IMR-90 (cell line): ENCODE data around the gene CAMTA1. TPM values are rescaled to one million over a fixed set of nuclear protein-coding genes. Genes with fewer than 3 reads are reported as not detected.
A peak's percentile ranks its signal among the peaks of the same experiment; 100 is the strongest.

Experiments used
- ATAC-seq: fragments of 200-7000 bp; cut with Tn5 transposase; 2 replicates; pipeline ENCODE4 v1.9.1; 2020; ENCODE audit warnings: low read depth, mild to moderate bottlenecking, moderate library complexity
- BruUV-seq: library from RNA; stranded (reverse); fragments of 400-500 nt; replicated peaks from 2 replicates; lab custom pipeline; 2021; lab: Mats Ljungman, UMichigan
- CTCF ChIA-PET: fragments of 300-600 bp; formaldehyde crosslinking; extraction: SDS; loops from one replicate; lab custom pipeline; 2021; ENCODE audit warnings: antibody characterized with exemption; lab: Yijun Ruan, JAX
- POLR2A ChIA-PET: fragments of 300-600 bp; sonication (Branson Sonifier 250); formaldehyde crosslinking; loops from one replicate; lab custom pipeline; 2022; ENCODE audit warnings: antibody characterized with exemption; ENCODE audit not compliant: unreplicated experiment; lab: Charles Lee
- DNase-seq: peaks from one replicate; pipeline ENCODE4 v3.0.0; 2013
- H2AFZ ChIP-seq: replicated peaks from 2 replicates; pipeline ENCODE3; 2013; ENCODE audit warnings: low read length, mild to moderate bottlenecking; ENCODE audit not compliant: poor library complexity
- H2AK5ac ChIP-seq: 2 replicates; pipeline ENCODE4 v1.6.1; 2013; ENCODE audit warnings: low read depth, low read length, inconsistent platforms
- H2AK9ac ChIP-seq: replicated peaks from 2 replicates; pipeline ENCODE3; 2013; ENCODE audit warnings: mild to moderate bottlenecking, low read depth, low read length, moderate library complexity; ENCODE audit not compliant: poor library complexity
- H2BK120ac ChIP-seq: 2 replicates; pipeline ENCODE4 v1.6.1; 2013; ENCODE audit warnings: low read depth, low read length, inconsistent platforms
- H2BK15ac ChIP-seq: 3 replicates; pipeline ENCODE4 v1.6.1; 2013; ENCODE audit warnings: low read depth, low read length, inconsistent platforms
- H2BK20ac ChIP-seq: 2 replicates; pipeline ENCODE4 v1.6.1; 2013; ENCODE audit warnings: low read depth, mild to moderate bottlenecking, inconsistent platforms, low read length, moderate library complexity
- H2BK5ac ChIP-seq: 2 replicates; pipeline ENCODE4 v1.6.1; 2013; ENCODE audit warnings: mild to moderate bottlenecking, low read depth, low read length, inconsistent platforms; ENCODE audit not compliant: poor library complexity, severe bottlenecking
- H3K14ac ChIP-seq: replicated peaks from 2 replicates; pipeline ENCODE4 v1.6.1; 2013; ENCODE audit warnings: low read depth, low read length, inconsistent platforms
- H3K18ac ChIP-seq: 2 replicates; pipeline ENCODE4 v1.6.1; 2013; ENCODE audit warnings: low read depth, low read length, control low read depth
- H3K23ac ChIP-seq: 2 replicates; pipeline ENCODE4 v1.6.1; 2013; ENCODE audit warnings: low read depth, low read length, inconsistent platforms
- H3K27ac ChIP-seq: 2 replicates; pipeline ENCODE4 v1.5.1; 2013; ENCODE audit warnings: mild to moderate bottlenecking, control low read depth, low read length; ENCODE audit not compliant: insufficient read depth
- H3K27me3 ChIP-seq: 2 replicates; pipeline ENCODE4 v1.6.1; 2013; ENCODE audit warnings: low read length; ENCODE audit not compliant: control insufficient read depth, insufficient read depth
- H3K36me3 ChIP-seq: 2 replicates; pipeline ENCODE4 v1.6.1; 2013; ENCODE audit warnings: low read length, mixed read lengths; ENCODE audit not compliant: control insufficient read depth, insufficient read depth
- H3K4ac ChIP-seq: 2 replicates; pipeline ENCODE4 v1.6.1; 2013; ENCODE audit warnings: low read depth, low read length, inconsistent platforms
- H3K4me1 ChIP-seq: 2 replicates; pipeline ENCODE4 v1.6.1; 2013; ENCODE audit warnings: low read length, mixed read lengths; ENCODE audit not compliant: control insufficient read depth, insufficient read depth
- H3K4me2 ChIP-seq: 2 replicates; pipeline ENCODE4 v1.6.1; 2013; ENCODE audit warnings: low read depth, mild to moderate bottlenecking, control low read depth, low read length, moderate library complexity
- H3K4me3 ChIP-seq: 2 replicates; pipeline ENCODE4 v1.5.1; 2013; ENCODE audit warnings: low read depth, mild to moderate bottlenecking, control low read depth, low read length, moderate library complexity; ENCODE audit not compliant: insufficient read depth
- H3K56ac ChIP-seq: 2 replicates; pipeline ENCODE4 v1.6.1; 2013; ENCODE audit warnings: low read length, inconsistent platforms; ENCODE audit not compliant: insufficient read depth; ENCODE audit errors: extremely low read depth
- H3K79me1 ChIP-seq, 2 experiments: 2 replicates each; pipeline ENCODE4 v1.6.1; 2013; ENCODE audit warnings: low read length in 2 of 2, inconsistent platforms in 1 of 2, low read depth in 1 of 2
- H3K9ac ChIP-seq: 2 replicates; pipeline ENCODE4 v1.6.1; 2013; ENCODE audit warnings: low read depth, low read length, control low read depth
- H3K9me1 ChIP-seq: 2 replicates; pipeline ENCODE4 v1.6.1; 2013; ENCODE audit warnings: low read length, inconsistent platforms; ENCODE audit not compliant: insufficient read depth
- H3K9me3 ChIP-seq: 2 replicates; pipeline ENCODE4 v1.6.1; 2013; ENCODE audit warnings: low read length; ENCODE audit not compliant: control insufficient read depth, insufficient read depth
- H4K20me1 ChIP-seq: 2 replicates; pipeline ENCODE4 v1.6.1; 2013; ENCODE audit warnings: low read length, inconsistent platforms; ENCODE audit not compliant: insufficient read depth
- H4K5ac ChIP-seq: 2 replicates; pipeline ENCODE4 v1.6.1; 2013; ENCODE audit warnings: mild to moderate bottlenecking, low read depth, low read length, control low read depth
- H4K8ac ChIP-seq, 2 experiments: 2 replicates each; pipeline ENCODE4 v1.6.1; 2013; ENCODE audit warnings: low read depth in 2 of 2, low read length in 2 of 2, control low read depth in 1 of 2, inconsistent platforms in 1 of 2
- H4K91ac ChIP-seq: 2 replicates; pipeline ENCODE4 v1.6.1; 2013; ENCODE audit warnings: low read depth, low read length, inconsistent platforms; ENCODE audit not compliant: insufficient read depth
- BHLHE40 ChIP-seq: fragments of 150-350 bp; IDR thresholded peaks from 2 replicates; pipeline ENCODE4 v1.6.1; 2016; ENCODE audit warnings: mild to moderate bottlenecking, low read depth, low read length
- CEBPB ChIP-seq: IDR thresholded peaks from 2 replicates; pipeline ENCODE4 v1.6.1; 2012; ENCODE audit warnings: low read depth, low read length, improper control_type of control experiment
- ELK1 ChIP-seq: fragments of 150-350 bp; IDR thresholded peaks from 2 replicates; pipeline ENCODE4 v1.6.1; 2016; ENCODE audit warnings: low read depth, mild to moderate bottlenecking, low read length, moderate library complexity, borderline replicate concordance
- FOS ChIP-seq: fragments of 150-350 bp; IDR thresholded peaks from 2 replicates; pipeline ENCODE4 v1.6.1; 2016; ENCODE audit warnings: low read depth, low read length
- MAFK ChIP-seq: IDR thresholded peaks from 2 replicates; pipeline ENCODE4 v1.6.1; 2012; ENCODE audit warnings: low read depth, low read length, improper control_type of control experiment
- MAZ ChIP-seq: IDR thresholded peaks from 2 replicates; pipeline ENCODE4 v1.6.1; 2012; ENCODE audit warnings: low read depth, mild to moderate bottlenecking, low read length, improper control_type of control experiment, moderate library complexity, borderline replicate concordance
- MXI1 ChIP-seq: IDR thresholded peaks from 2 replicates; pipeline ENCODE4 v1.6.1; 2012; ENCODE audit warnings: low read depth, mild to moderate bottlenecking, low read length, moderate library complexity, borderline replicate concordance
- NFE2L2 ChIP-seq: fragments of 150-350 bp; IDR thresholded peaks from 2 replicates; pipeline ENCODE4 v1.6.1; 2016; ENCODE audit warnings: low read depth, mild to moderate bottlenecking, low read length
- POLR2A ChIP-seq: IDR thresholded peaks from 2 replicates; pipeline ENCODE4 v1.6.1; 2012; ENCODE audit warnings: mild to moderate bottlenecking, low read depth, low read length
- RAD21 ChIP-seq: IDR thresholded peaks from 2 replicates; pipeline ENCODE4 v1.6.1; 2012; ENCODE audit warnings: low read length, improper control_type of control experiment
- RCOR1 ChIP-seq: IDR thresholded peaks from 2 replicates; pipeline ENCODE4 v1.6.1; 2012; ENCODE audit warnings: mild to moderate bottlenecking, low read length, improper control_type of control experiment; ENCODE audit not compliant: insufficient replicate concordance
- RFX5 ChIP-seq: IDR thresholded peaks from 2 replicates; pipeline ENCODE4 v1.8.0; 2012; ENCODE audit warnings: low read depth, mild to moderate bottlenecking, low read length, moderate library complexity
- SMC3 ChIP-seq: fragments of 150-350 bp; IDR thresholded peaks from 2 replicates; pipeline ENCODE4 v1.6.1; 2016; ENCODE audit warnings: low read depth, mild to moderate bottlenecking, antibody characterized with exemption, low read length, moderate library complexity
- WGBS, 2 experiments: methylation state at CpG; one replicate each; pipeline versions ENCODE4 v1.1.5 to v1.1.7; 2013; ENCODE audit warnings: missing lambda C conversion rate in 2 of 2; ENCODE audit not compliant: insufficient read length in 1 of 2; ENCODE audit errors: extremely low coverage in 2 of 2; 5-methylcytosine and 5-hydroxymethylcytosine counted together
- dilution Hi-C: fragments of 300-500 bp; cut with HindIII; formaldehyde crosslinking; loops from one replicate; pipeline ENCODE4 v1.14.3; 2018; ENCODE audit warnings: low sequenced_read_pairs; ENCODE audit not compliant: unreplicated experiment
- in situ Hi-C: fragments of 300-500 bp; cut with MboI; formaldehyde crosslinking; loops from 3 replicates; pipeline ENCODE4 v1.14.3; 2019; ENCODE audit warnings: low sequenced_read_pairs, inconsistent platforms, mixed read lengths
- intact Hi-C: fragments of 100-400 bp; cut with micrococcal nuclease; formaldehyde crosslinking; loops from 2 replicates; pipeline ENCODE4 v1.10.0; 2022
- polyA plus RNA-seq, 3 experiments: library from polyadenylated mRNA; depleted of rRNA; stranded (reverse); fragments of >200 nt; gene quantifications; 2 replicates each; pipeline ENCODE4 v1.2.3, GENCODE V29; 2012; ENCODE audit warnings: low replicate concordance in 1 of 3
- total RNA-seq: library from RNA; depleted of rRNA; stranded (reverse); fragments of >200 nt; gene quantifications from 2 replicates; pipeline ENCODE4 v1.2.3, GENCODE V29; 2012
- TF ChIP-seq, protein P1 (sequence below): conservative IDR thresholded peaks from 2 replicates; pipeline ENCODE4 v1.5.1; 2012; ENCODE audit warnings: mild to moderate bottlenecking, low read depth, low read length, improper control_type of control experiment
- TF ChIP-seq, protein P2 (sequence below): fragments of 150-350 bp; IDR thresholded peaks from 2 replicates; pipeline ENCODE4 v1.6.1; 2017; ENCODE audit warnings: mild to moderate bottlenecking, antibody characterized with exemption, low read length, low read depth

CAMTA1 gene
- total and polyA plus RNA-seq, 2 of the 4 experiments (the other 2 are of a cell fraction), result 35.5 to 74.3 TPM

DNA sequence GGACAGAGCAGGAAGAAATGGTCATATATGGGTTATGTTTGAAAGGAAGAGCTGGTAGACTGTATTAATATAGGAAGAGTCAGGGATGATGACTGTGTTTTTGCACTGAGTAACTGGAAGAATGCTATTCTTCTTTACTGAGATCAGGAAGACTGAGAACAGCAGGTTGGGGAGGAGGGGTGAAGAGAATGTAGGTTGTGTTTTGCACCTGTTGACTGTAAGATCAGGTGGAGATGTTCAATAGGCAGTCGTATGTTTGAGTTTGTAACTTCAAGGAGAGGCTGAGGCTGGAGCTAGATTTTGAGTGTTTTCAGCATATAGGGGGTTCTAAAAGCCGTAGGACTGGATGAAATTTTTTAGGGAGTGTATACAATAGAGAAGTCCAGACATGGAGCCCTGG is 97.2 kb downstream of the CAMTA1 start:
- no peak overlapping the region for H3K18ac ChIP-seq
- no peak overlapping the region for H2BK15ac ChIP-seq
- dilution Hi-C loops (no loop called here), in situ Hi-C loops (no loop called here), intact Hi-C loops (no loop called here)
- no peak overlapping the region for H3K4ac ChIP-seq
- no peak overlapping the region for H3K9ac ChIP-seq
- H2BK5ac ChIP-seq, result no peak overlapping the region
- ChIA-PET POLR2A (no interaction called here), CTCF (interaction anchor here (1.0 kb wide), 1 partner anchor 81 kb away, joined by 3 read pairs; no protein-coding TSS in a partner anchor)
- no peaks in the 10 kb centered on the region for H3K27me3 ChIP-seq
- H2AK9ac ChIP-seq, result no peak overlapping the region
- H4K91ac ChIP-seq, result no peak overlapping the region
- peaks cover 24 to 45% of the 10 kb centered on the region in 2 experiments; a peak in 3 of 4 replicates for H3K79me1 ChIP-seq
- peaks cover 5% of the 10 kb centered on the region for H3K4me1 ChIP-seq
- TF ChIP-seq RAD21 (no peak), RCOR1 (no peak), NFE2L2 (no peak), BHLHE40 (no peak), FOS (no peak), POLR2A (no peak), MAFK (no peak), SMC3 (no peak), MXI1 (no peak), RFX5 (no peak), CEBPB (no peak), MAZ (no peak), ELK1 (no peak)
- TF ChIP-seq, protein P1, sequence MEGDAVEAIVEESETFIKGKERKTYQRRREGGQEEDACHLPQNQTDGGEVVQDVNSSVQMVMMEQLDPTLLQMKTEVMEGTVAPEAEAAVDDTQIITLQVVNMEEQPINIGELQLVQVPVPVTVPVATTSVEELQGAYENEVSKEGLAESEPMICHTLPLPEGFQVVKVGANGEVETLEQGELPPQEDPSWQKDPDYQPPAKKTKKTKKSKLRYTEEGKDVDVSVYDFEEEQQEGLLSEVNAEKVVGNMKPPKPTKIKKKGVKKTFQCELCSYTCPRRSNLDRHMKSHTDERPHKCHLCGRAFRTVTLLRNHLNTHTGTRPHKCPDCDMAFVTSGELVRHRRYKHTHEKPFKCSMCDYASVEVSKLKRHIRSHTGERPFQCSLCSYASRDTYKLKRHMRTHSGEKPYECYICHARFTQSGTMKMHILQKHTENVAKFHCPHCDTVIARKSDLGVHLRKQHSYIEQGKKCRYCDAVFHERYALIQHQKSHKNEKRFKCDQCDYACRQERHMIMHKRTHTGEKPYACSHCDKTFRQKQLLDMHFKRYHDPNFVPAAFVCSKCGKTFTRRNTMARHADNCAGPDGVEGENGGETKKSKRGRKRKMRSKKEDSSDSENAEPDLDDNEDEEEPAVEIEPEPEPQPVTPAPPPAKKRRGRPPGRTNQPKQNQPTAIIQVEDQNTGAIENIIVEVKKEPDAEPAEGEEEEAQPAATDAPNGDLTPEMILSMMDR, result no peak
- TF ChIP-seq, protein P2, sequence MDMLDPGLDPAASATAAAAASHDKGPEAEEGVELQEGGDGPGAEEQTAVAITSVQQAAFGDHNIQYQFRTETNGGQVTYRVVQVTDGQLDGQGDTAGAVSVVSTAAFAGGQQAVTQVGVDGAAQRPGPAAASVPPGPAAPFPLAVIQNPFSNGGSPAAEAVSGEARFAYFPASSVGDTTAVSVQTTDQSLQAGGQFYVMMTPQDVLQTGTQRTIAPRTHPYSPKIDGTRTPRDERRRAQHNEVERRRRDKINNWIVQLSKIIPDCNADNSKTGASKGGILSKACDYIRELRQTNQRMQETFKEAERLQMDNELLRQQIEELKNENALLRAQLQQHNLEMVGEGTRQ, result no peak
- DNase-seq, result no peak
- H4K20me1 ChIP-seq, result no peaks in the 10 kb centered on the region; the same call in 1 of the 2 replicates
- H3K14ac ChIP-seq, result no peak overlapping the region
- no peak overlapping the region for H3K27ac ChIP-seq
- no peak overlapping the region for H3K4me3 ChIP-seq
- no peak overlapping the region for H2BK120ac ChIP-seq
- peak overlapping the region; percentile 36; the same call in 1 of the 2 replicates for H4K5ac ChIP-seq
- no peak overlapping the region for H3K56ac ChIP-seq
- H3K36me3 ChIP-seq, result peaks cover 7% of the 10 kb centered on the region
- no peak overlapping the region for H2BK20ac ChIP-seq
- no peaks in the 10 kb centered on the region for H3K9me3 ChIP-seq
- no peak overlapping the region; the same call in 1 of the 2 replicates for H3K23ac ChIP-seq
- no peak overlapping the region for H3K4me2 ChIP-seq
- H4K8ac ChIP-seq, result no peak overlapping the region
- H2AFZ ChIP-seq, result no peak overlapping the region
- no peak for ATAC-seq
- 100% methylated on average over 2 of the region's 2 CpGs; no CpG with 5 or more reads in 1 of the 2 experiments for WGBS, 2 experiments
- BruUV-seq, result no TSS peak
- no peak overlapping the region for H2AK5ac ChIP-seq
- H3K9me1 ChIP-seq, result peaks cover 21% of the 10 kb centered on the region
